ENCODE data around the gene PCNX1. TPM values are rescaled to one million over a fixed set of nuclear protein-coding genes. Genes with fewer than 3 reads are reported as not detected.
"Not testable (repeated sequence)": the region's sequence is repeated elsewhere in the genome, so short reads cannot be mapped to it uniquely, and the experiment has no call there.

PCNX1 gene
- total RNA-seq, 2 experiments from 2014 or later = 67.8 to 68.9 TPM

DNA sequence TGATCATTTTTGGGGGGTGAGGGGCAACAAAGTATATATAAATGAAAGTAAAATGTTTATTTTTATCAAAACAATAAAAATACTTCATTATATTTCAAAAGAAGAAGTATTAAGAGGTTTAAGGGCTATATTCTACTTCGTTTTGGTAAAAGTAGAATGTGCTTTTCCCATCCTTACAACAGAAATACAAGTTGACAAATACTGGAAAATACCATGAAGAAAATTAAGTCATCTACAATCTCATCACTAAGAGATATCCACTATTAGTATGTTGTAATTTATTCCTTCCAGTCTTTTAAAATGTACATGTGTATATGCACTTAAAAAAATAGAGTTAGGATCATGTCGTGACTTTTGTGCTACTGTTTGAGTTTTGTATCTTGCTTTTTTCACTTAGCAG lies 92.8 kb downstream of the PCNX1 start:
- Mint-ChIP-seq H3K27me3 (ENCODE audit: low read depth) (no peaks in the 10 kb centered on the region), H3K9me3 (ENCODE audit: insufficient read depth) (no peaks in the 10 kb centered on the region), H3K4me3 (no peak overlapping the region), H3K36me3 (ENCODE audit: low read depth) (peaks cover 47% of the 10 kb centered on the region), H3K27ac (no peak overlapping the region), H3K4me1 (ENCODE audit: low read depth) (peaks cover 50% of the 10 kb centered on the region)
- DNase-seq (no peak), ATAC-seq (no peak)
- POLR2A ChIA-PET = no interaction called here
- CTCF ChIA-PET = interaction anchor here (1.0 to 2.0 kb wide), 5 partner anchors 11 to 182 kb away, joined by 3 to 11 read pairs (median 6); partner anchors contain the start of gene PCNX1

DNA sequence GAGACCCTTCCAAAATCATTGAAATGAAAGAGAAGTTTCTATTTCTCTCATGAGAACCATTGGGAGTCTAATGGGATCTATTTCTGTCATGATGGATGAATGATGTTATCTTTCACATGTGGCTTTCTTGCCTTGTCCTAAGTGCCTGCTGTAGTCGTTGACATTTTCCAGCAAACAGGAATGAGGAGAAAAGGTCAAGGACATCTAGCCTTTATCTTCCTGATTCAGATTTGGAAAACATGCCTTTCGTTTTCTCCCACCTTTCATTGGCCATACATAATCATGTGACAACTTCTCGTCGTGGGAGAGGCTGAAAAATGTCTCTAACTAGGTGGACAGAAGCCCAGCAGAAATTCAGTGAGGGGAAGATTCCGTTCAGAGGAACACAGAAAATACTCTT lies 94.5 kb downstream of the PCNX1 start:
- ChIA-PET POLR2A (no interaction called here), CTCF (interaction anchor here (0.8 to 1.4 kb wide), 2 partner anchors 24 to 29 kb away, joined by 3 read pairs; no protein-coding TSS in a partner anchor)
- Mint-ChIP-seq H3K4me1 (ENCODE audit: low read depth) (peaks cover 43% of the 10 kb centered on the region), H3K27me3 (ENCODE audit: low read depth) (no peaks in the 10 kb centered on the region), H3K4me3 (no peak overlapping the region), H3K9me3 (ENCODE audit: insufficient read depth) (no peaks in the 10 kb centered on the region), H3K27ac (no peak overlapping the region), H3K36me3 (ENCODE audit: low read depth) (peaks cover 40% of the 10 kb centered on the region)
- DNase-seq = no peak
- ATAC-seq = no peak

DNA sequence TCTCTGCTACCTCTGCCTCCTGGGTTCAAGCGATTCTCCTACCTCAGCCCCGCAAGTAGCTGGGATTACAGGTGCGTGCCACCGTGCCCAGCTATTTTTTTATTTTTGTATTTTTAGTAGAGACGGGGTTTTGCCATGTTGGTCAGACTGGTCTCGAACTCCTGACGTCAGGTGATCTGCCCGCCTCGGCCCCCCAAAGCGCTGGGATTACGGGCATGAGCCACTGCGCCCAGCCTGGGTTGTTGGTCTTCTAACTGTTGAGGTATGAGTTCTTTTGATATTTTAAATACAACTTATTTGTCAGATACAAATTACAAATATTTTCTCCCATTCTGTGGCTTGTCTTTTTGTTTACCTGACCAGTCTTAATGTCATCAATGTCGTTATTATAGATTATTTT lies 95.9 kb downstream of the PCNX1 start:
- ATAC-seq (no peak), DNase-seq (no peak)
- CTCF ChIA-PET = no interaction called here
- POLR2A ChIA-PET = no interaction called here
- Mint-ChIP-seq H3K27me3 (ENCODE audit: low read depth) (no peaks in the 10 kb centered on the region), H3K27ac (no peak overlapping the region), H3K9me3 (ENCODE audit: insufficient read depth) (no peaks in the 10 kb centered on the region), H3K4me1 (ENCODE audit: low read depth) (peaks cover 34% of the 10 kb centered on the region), H3K36me3 (ENCODE audit: low read depth) (peaks cover 36% of the 10 kb centered on the region), H3K4me3 (no peak overlapping the region)

DNA sequence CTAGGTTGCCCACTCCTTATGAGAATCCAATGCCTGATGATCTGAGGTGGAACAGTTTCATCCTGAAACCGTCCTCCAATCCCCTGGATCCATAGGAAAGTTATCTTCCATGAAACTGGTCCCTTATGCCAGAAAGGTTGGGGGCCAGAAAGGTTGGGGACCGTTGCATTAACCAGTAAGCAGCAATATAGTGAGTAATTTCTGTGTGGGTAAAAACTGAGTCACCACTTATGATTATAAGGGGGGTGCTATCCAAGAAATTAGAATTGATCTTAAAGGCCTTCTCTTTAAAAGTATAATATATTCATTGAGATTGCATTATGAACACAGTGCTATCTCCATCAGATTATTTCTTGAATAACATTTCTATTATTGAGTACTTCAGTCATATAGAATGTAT lies 97.2 kb downstream of the PCNX1 start:
- no peak overlapping the region for H3K4me3 Mint-ChIP-seq
- ChIA-PET CTCF (no interaction called here), POLR2A (no interaction called here)
- no peak for ATAC-seq
- H3K9me3 Mint-ChIP-seq (ENCODE audit: insufficient read depth) = no peaks in the 10 kb centered on the region
- H3K36me3 Mint-ChIP-seq (ENCODE audit: low read depth) = peaks cover 38% of the 10 kb centered on the region
- H3K4me1 Mint-ChIP-seq (ENCODE audit: low read depth) = peaks cover 22% of the 10 kb centered on the region
- H3K27ac Mint-ChIP-seq = no peak overlapping the region
- H3K27me3 Mint-ChIP-seq (ENCODE audit: low read depth) = no peaks in the 10 kb centered on the region
- no peak for DNase-seq

DNA sequence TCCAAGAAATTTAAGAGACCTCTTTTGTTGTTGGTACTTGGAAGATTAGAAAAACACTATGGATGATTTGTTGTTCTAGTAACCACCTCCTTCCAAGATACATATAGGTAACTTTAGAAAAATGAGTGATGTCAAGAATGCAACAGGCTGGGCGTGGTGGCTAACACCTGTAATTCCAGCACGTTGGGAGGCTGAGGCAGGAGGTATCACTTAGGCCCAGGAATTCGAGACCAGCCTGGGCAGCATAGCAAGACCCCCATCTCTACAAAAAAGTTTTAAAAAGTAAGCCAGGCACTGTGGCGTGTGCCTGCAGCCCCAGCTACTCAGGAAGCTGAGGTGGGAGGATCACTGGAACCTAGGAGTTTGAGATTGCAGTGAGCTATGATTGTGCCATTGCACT lies 97.8 kb downstream of the PCNX1 start:
- ChIA-PET POLR2A (no interaction called here), CTCF (no interaction called here)
- Mint-ChIP-seq H3K9me3 (ENCODE audit: insufficient read depth) (no peaks in the 10 kb centered on the region), H3K36me3 (ENCODE audit: low read depth) (peaks cover 36% of the 10 kb centered on the region), H3K27me3 (ENCODE audit: low read depth) (no peaks in the 10 kb centered on the region), H3K4me1 (ENCODE audit: low read depth) (peaks cover 18% of the 10 kb centered on the region), H3K4me3 (no peak overlapping the region), H3K27ac (no peak overlapping the region)
- no peak for ATAC-seq
- DNase-seq = no peak

- Mint-ChIP-seq H3K27me3 (ENCODE audit: low read depth) (no peaks in the 10 kb centered on the region), H3K36me3 (ENCODE audit: low read depth) (peaks cover 41% of the 10 kb centered on the region), H3K4me1 (ENCODE audit: low read depth) (peaks cover 17% of the 10 kb centered on the region), H3K4me3 (no peak overlapping the region), H3K9me3 (ENCODE audit: insufficient read depth) (no peaks in the 10 kb centered on the region), H3K27ac (no peak overlapping the region)
- ATAC-seq (no peak), DNase-seq (no peak)
- POLR2A ChIA-PET = no interaction called here
- CTCF ChIA-PET = interaction anchor here (0.8 kb wide), 1 partner anchor 188 kb away, joined by 4 read pairs; no protein-coding TSS in a partner anchor
Measured at GRCh38 chr14:71006200-71006563, 98.9 kb downstream of the PCNX1 start.

GRCh38 chr14:71011479-71011878 lies 104.2 kb downstream of the PCNX1 start:
- no peaks in the 10 kb centered on the region for H3K27me3 Mint-ChIP-seq (ENCODE audit: low read depth)
- DNase-seq (no peak), ATAC-seq (no peak)
- peaks cover 48% of the 10 kb centered on the region for H3K36me3 Mint-ChIP-seq (ENCODE audit: low read depth)
- ChIA-PET CTCF (interaction anchor here (0.7 to 1.8 kb wide), 11 partner anchors 10 to 193 kb away, joined by 3 to 11 read pairs (median 5); partner anchors contain the start of gene PCNX1), POLR2A (no interaction called here)
- no peak overlapping the region for H3K27ac Mint-ChIP-seq
- no peak overlapping the region for H3K4me3 Mint-ChIP-seq
- H3K4me1 Mint-ChIP-seq (ENCODE audit: low read depth) = peaks cover 3% of the 10 kb centered on the region
- H3K9me3 Mint-ChIP-seq (ENCODE audit: insufficient read depth) = no peaks in the 10 kb centered on the region

DNA sequence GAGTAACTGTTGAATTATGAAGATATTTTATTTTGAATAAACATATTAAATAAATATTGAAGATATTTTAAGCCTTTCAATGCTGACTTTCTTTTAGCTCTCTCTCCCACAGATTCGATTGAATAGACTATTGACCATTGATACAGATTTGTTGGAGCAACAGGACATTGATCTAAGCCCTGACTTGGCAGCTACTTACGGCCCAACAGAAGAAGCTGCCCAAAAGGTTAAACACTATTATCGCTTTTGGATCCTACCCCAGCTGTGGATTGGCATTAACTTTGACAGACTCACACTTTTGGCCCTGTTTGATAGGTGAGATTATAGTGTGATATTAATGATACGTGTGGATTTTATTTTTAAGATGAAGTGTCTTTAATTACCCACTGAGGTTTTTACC lies 105.6 kb downstream of the PCNX1 start:
- Mint-ChIP-seq H3K27ac (no peak overlapping the region), H3K4me3 (no peak overlapping the region), H3K9me3 (ENCODE audit: insufficient read depth) (no peaks in the 10 kb centered on the region), H3K36me3 (ENCODE audit: low read depth) (peaks cover 56% of the 10 kb centered on the region), H3K4me1 (ENCODE audit: low read depth) (peaks cover 3% of the 10 kb centered on the region), H3K27me3 (ENCODE audit: low read depth) (no peaks in the 10 kb centered on the region)
- no peak for ATAC-seq
- POLR2A ChIA-PET = no interaction called here
- no peak for DNase-seq
- CTCF ChIA-PET = interaction anchor here (0.9 to 1.6 kb wide), 3 partner anchors 8 to 106 kb away, joined by 3 to 6 read pairs (median 4); partner anchors contain the start of gene PCNX1

DNA sequence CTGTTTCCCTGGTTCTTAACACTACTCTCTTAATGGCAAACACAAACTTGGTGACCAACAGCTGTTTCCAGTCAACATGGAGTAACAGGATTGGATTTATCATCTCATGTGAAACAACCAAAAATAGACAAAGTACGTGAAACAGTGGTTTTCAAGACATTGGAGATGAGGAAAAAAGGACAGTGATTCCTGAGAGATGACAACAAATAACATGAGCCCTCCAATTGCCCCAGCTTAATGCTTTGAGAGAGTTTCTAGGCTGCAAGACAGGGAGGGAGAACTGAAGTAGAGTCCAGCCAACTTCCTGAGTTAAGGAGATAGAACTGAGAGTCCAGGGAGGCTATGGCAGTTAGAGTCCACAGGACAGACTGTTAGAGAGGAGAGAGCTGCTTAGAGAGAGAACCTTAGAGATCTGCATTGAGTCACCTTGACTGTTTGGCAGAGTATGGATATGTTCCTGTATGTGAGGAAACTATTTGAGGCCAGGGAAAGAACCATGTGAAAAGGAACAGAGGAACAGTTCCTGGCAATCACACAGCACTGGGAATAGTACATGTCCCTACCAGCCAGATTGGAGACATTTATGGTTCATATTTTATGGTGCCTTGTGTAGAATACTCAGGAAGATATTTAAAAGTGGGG lies 106.4 kb downstream of the PCNX1 start:
- no peak overlapping the region for H3K4me3 Mint-ChIP-seq
- POLR2A ChIA-PET = no interaction called here
- CTCF ChIA-PET = no interaction called here
- peaks cover 3% of the 10 kb centered on the region for H3K4me1 Mint-ChIP-seq (ENCODE audit: low read depth)
- peaks cover 57% of the 10 kb centered on the region for H3K36me3 Mint-ChIP-seq (ENCODE audit: low read depth)
- H3K27me3 Mint-ChIP-seq (ENCODE audit: low read depth) = no peaks in the 10 kb centered on the region
- DNase-seq = no peak
- no peak for ATAC-seq
- no peak overlapping the region for H3K27ac Mint-ChIP-seq
- H3K9me3 Mint-ChIP-seq (ENCODE audit: insufficient read depth) = no peaks in the 10 kb centered on the region

- H3K27ac Mint-ChIP-seq; H3K27me3 Mint-ChIP-seq (ENCODE audit: low read depth); POLR2A ChIA-PET; H3K9me3 Mint-ChIP-seq (ENCODE audit: insufficient read depth); DNase-seq; CTCF ChIA-PET; ATAC-seq; H3K4me3 Mint-ChIP-seq: not testable (repeated sequence)
- peaks cover 26% of the 10 kb centered on the region for H3K4me1 Mint-ChIP-seq (ENCODE audit: low read depth)
- H3K36me3 Mint-ChIP-seq (ENCODE audit: low read depth) = peaks cover 66% of the 10 kb centered on the region
Measured at GRCh38 chr14:71019917-71020316, 112.7 kb downstream of the PCNX1 start.

DNA sequence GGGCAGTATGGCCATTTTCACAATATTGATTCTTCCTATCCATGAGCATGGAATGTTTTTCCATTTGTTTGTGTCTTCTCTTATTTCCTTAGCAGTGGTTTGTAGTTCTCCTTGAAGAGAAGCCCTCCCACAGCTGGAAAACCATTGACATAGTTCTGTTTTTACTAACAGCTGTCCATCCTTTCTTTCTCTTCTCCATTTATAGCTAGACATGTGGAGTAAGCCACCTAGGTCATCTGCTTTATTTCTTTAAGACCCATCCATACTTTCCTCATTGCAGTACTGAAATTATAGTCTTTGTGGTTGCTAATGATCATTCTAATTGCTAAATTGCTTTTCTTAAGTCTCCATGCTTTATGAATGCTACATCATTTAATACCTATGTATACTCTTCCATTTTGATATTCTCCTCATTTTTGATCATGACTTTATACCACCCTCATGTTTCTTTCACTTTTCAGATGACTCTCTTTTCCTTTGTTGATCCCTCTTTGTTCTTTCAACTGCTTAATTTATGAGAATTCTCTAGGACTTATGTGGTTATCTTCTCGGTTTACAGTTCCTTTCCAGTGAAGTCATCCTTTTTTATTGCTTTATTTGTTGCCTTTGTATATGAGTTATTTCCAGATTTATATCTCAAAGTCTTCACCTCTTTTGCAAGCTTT lies 114.2 kb downstream of the PCNX1 start:
- Mint-ChIP-seq H3K9me3 (ENCODE audit: insufficient read depth) (no peaks in the 10 kb centered on the region), H3K4me3 (no peak overlapping the region), H3K36me3 (ENCODE audit: low read depth) (peaks cover 57% of the 10 kb centered on the region), H3K4me1 (ENCODE audit: low read depth) (peaks cover 26% of the 10 kb centered on the region), H3K27ac (no peak overlapping the region), H3K27me3 (ENCODE audit: low read depth) (no peaks in the 10 kb centered on the region)
- no peak for DNase-seq
- CTCF ChIA-PET = interaction anchor here (0.9 to 2.1 kb wide), 3 partner anchors 9 to 204 kb away, joined by 3 to 9 read pairs (median 4); no protein-coding TSS in a partner anchor
- POLR2A ChIA-PET = no interaction called here
- no peak for ATAC-seq

DNA sequence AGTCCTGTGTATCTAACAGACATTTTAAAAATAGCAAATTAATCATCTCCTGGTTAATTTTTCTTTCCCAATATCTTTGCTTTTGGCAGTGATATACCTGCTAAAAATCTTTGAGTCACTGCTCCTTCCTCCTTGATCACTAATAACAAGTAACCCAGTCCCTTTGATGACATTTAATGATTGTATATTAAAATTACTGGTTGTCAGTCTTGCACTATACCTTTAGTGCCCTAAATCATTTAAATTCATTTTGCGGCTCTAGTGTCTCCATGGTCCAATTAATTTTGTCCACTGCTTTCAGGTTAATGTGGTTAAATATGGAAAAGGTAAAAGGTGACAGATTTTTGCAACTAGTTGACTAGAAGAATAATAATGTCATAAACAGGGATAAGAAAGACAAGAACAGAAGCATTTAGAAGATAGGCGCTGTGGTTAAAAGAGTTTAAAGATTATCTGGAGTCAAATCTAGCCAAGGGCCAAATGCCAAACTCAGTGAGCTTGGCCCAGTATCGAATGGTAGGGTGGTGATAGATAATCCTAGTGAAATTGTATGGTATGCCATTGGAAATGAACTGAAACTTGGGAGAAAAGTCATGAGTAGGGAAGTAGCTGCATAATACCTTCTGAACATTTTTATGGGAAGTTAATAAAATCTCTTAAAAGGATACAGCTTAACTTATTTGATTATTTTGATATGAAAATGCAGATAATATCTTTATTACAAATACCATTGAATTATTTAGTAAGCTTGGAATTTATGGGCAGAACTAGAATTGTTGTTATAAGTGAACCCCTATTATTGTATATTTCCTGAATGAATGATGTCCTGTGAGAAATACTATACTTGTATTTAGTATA lies 115.0 kb downstream of the PCNX1 start:
- POLR2A ChIA-PET = no interaction called here
- peaks cover 26% of the 10 kb centered on the region for H3K4me1 Mint-ChIP-seq (ENCODE audit: low read depth)
- ATAC-seq (no peak), DNase-seq (no peak)
- H3K27me3 Mint-ChIP-seq (ENCODE audit: low read depth) = no peaks in the 10 kb centered on the region
- H3K36me3 Mint-ChIP-seq (ENCODE audit: low read depth) = peaks cover 52% of the 10 kb centered on the region
- CTCF ChIA-PET = interaction anchor here (0.9 to 2.1 kb wide), 3 partner anchors 10 to 205 kb away, joined by 3 to 9 read pairs (median 4); no protein-coding TSS in a partner anchor
- no peak overlapping the region for H3K4me3 Mint-ChIP-seq
- no peaks in the 10 kb centered on the region for H3K9me3 Mint-ChIP-seq (ENCODE audit: insufficient read depth)
- no peak overlapping the region for H3K27ac Mint-ChIP-seq

Measured in activated CD8-positive, alpha-beta T cell treated with anti-CD3 and anti-CD28 coated beads, Interleukin-2, amount 10 ng/mL, durations not matched to agents 7 days and 5 days (primary cell).